ENCODE results near the gene SAMD3. TPM values are rescaled to one million over a fixed set of nuclear protein-coding genes. Genes with fewer than 3 reads are reported as not detected.
"Not testable (repeated sequence)": the region's sequence is repeated elsewhere in the genome, so short reads cannot be mapped to it uniquely, and the experiment has no call there.

SAMD3 gene
- total RNA-seq, 6 experiments from 2014 or later: 0.25 to 0.86 (median 0.37) TPM

DNA sequence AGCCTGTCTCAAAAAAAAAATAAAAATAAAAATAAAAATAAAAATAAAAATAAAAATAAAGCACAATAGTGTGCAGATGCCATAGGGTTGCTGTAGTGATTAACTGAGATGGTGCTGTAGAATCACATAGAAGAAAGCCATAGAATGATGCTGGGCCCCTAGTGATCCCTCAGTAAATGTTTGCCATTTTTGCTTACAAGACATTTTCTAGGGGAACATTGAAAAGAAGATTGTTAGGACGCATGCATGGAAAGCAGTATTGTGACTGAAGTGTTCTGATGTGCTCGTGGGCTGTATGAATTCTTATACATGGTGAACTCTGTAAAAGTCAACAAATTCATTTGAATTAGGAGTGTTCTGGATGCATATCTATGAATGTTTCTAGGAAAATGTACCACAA is 22.0 kb upstream of the SAMD3 start:
- Histone ChIP-seq H3K27me3 (peaks cover 0 to 3% of the 10 kb centered on the region in 2 donors), H3K36me3 (no peaks in the 10 kb centered on the region), H3K9me3 (no peaks in the 10 kb centered on the region), H3K4me1 (no peaks in the 10 kb centered on the region), H3K4me3 (no peak overlapping the region), H3K27ac (no peak overlapping the region)
- ATAC-seq: no peak
- WGBS (ENCODE audit: insufficient coverage, low coverage, low lambda C conversion rate, missing lambda C conversion rate): 68% methylated on average over 2 of the region's 2 CpGs
- DNase-seq: no peak
- intact Hi-C loops (cut with DNase I): no loop called here
- TF ChIP-seq, protein P1, sequence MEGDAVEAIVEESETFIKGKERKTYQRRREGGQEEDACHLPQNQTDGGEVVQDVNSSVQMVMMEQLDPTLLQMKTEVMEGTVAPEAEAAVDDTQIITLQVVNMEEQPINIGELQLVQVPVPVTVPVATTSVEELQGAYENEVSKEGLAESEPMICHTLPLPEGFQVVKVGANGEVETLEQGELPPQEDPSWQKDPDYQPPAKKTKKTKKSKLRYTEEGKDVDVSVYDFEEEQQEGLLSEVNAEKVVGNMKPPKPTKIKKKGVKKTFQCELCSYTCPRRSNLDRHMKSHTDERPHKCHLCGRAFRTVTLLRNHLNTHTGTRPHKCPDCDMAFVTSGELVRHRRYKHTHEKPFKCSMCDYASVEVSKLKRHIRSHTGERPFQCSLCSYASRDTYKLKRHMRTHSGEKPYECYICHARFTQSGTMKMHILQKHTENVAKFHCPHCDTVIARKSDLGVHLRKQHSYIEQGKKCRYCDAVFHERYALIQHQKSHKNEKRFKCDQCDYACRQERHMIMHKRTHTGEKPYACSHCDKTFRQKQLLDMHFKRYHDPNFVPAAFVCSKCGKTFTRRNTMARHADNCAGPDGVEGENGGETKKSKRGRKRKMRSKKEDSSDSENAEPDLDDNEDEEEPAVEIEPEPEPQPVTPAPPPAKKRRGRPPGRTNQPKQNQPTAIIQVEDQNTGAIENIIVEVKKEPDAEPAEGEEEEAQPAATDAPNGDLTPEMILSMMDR (IDR thresholded peaks at IDR 0.05): no peak
- no peak for TF ChIP-seq POLR2A (IDR thresholded peaks at IDR 0.05)

DNA sequence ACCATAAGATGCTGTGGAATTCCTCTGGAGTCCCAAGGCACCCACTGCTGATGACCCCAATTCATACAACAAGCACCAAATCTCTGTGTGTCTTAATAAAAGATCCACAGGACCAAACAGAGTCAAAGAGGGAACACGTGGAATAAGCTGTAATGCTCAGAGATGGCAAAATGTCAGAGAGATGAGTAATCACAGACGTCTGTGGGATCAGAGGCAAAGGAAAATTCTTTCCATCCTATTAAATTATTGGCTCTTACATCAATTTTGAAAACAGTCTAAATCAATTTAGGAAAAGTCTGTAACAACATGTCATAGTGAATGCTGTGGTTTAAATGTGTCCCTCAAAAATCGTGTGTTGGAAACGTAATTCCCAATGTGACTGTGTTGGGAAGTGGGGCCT is 17.5 kb upstream of the SAMD3 start:
- no peak overlapping the region for H3K27ac ChIP-seq
- H3K4me1 ChIP-seq: no peaks in the 10 kb centered on the region
- DNase-seq (no peak), ATAC-seq (no peak)
- intact Hi-C loops (cut with DNase I): no loop called here
- H3K4me3 ChIP-seq: no peak overlapping the region
- WGBS (ENCODE audit: insufficient coverage, low coverage, low lambda C conversion rate, missing lambda C conversion rate): 51% methylated on average over 4 of the region's 4 CpGs
- TF ChIP-seq, protein P1 (IDR thresholded peaks at IDR 0.05): no peak
- no peak for TF ChIP-seq POLR2A (IDR thresholded peaks at IDR 0.05)
- no peaks in the 10 kb centered on the region for H3K36me3 ChIP-seq
- H3K9me3 ChIP-seq: no peaks in the 10 kb centered on the region
- no peaks in the 10 kb centered on the region for H3K27me3 ChIP-seq

DNA sequence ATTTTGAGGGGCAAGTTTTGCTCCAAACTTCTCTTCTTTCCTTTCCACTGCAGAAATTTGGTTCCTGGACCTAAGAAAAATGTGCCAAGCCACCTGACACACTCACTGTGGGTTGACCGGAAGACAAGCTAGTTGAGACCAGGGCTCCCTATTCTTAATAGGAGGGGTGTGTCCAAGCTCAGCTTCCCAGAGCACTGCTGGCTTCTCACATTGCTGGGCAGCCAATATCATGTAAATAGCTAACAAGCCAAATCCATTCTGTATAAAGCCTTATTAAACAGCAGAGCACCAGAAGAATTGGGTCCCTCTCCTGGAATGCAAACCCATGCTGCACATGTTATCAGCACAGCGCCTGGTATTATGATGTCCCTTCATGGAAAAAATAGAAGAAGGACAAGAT is 17.0 kb upstream of the SAMD3 start:
- ATAC-seq (no peak), DNase-seq (no peak)
- 85% methylated on average over 2 of the region's 2 CpGs for WGBS (ENCODE audit: insufficient coverage, low coverage, low lambda C conversion rate, missing lambda C conversion rate)
- Histone ChIP-seq H3K36me3 (no peaks in the 10 kb centered on the region), H3K9me3 (no peaks in the 10 kb centered on the region), H3K27me3 (no peaks in the 10 kb centered on the region), H3K27ac (no peak overlapping the region), H3K4me1 (no peaks in the 10 kb centered on the region), H3K4me3 (no peak overlapping the region)
- TF ChIP-seq, protein P1 (IDR thresholded peaks at IDR 0.05): no peak
- no peak for TF ChIP-seq POLR2A (IDR thresholded peaks at IDR 0.05)
- intact Hi-C loops (cut with DNase I): no loop called here

DNA sequence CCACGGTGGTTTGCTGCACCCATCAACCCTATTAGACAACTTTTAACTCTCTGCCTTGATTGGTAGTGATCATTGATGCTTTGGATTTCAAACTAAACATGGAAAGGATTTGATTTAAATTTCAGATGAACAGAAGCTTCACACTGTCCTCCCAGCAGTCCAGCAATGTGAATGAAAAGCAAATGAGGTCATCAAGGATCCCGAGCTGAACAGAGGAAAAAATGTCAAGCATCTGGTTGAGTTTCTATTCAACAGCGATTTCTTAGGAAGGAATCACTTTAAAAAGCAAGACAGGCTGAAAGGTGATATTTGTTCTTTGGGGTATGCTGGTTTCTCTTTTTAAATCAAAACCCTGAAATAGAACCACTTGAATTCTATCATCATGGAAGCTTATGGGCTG is 10.6 kb upstream of the SAMD3 start:
- DNase-seq (no peak), ATAC-seq (no peak)
- Histone ChIP-seq H3K27me3 (no peaks in the 10 kb centered on the region), H3K4me1 (no peaks in the 10 kb centered on the region), H3K36me3 (no peaks in the 10 kb centered on the region), H3K27ac (no peak overlapping the region), H3K4me3 (no peak overlapping the region), H3K9me3 (no peaks in the 10 kb centered on the region)
- intact Hi-C loops (cut with DNase I): no loop called here
- 32% methylated on average over 3 of the region's 3 CpGs for WGBS (ENCODE audit: insufficient coverage, low coverage, low lambda C conversion rate, missing lambda C conversion rate)
- TF ChIP-seq, protein P1 (IDR thresholded peaks at IDR 0.05): no peak
- TF ChIP-seq POLR2A (IDR thresholded peaks at IDR 0.05): no peak

DNA sequence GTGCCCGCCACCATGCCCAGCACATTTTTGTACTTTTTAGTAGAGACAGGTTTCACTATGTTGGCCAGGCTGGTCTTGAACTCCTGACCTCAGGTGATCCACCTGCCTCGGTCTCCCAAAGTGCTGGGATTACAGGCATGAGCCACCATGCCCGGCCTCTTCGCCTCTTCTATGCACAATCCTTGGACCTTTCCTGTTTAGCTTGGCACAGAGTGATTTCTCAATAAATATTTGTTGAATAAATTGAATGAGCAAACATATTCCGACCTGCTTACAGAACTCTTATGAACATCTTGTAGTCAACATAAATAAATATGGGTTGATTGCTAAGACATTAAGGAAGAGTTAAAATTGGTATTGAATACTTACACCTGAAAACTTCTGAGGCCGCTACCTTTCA is 7.8 kb upstream of the SAMD3 start:
- H3K27me3 ChIP-seq; H3K27ac ChIP-seq; H3K4me3 ChIP-seq; ATAC-seq; intact Hi-C loops (cut with DNase I); H3K9me3 ChIP-seq; H3K4me1 ChIP-seq; DNase-seq; H3K36me3 ChIP-seq: not testable (repeated sequence)
- 44% methylated on average over 5 of the region's 6 CpGs for WGBS (ENCODE audit: insufficient coverage, low coverage, low lambda C conversion rate, missing lambda C conversion rate)

All from right lobe of liver (tissue), 6 donors.